Measurements from ENCODE around the gene UNC5C.

The UNC5C gene

DNA sequence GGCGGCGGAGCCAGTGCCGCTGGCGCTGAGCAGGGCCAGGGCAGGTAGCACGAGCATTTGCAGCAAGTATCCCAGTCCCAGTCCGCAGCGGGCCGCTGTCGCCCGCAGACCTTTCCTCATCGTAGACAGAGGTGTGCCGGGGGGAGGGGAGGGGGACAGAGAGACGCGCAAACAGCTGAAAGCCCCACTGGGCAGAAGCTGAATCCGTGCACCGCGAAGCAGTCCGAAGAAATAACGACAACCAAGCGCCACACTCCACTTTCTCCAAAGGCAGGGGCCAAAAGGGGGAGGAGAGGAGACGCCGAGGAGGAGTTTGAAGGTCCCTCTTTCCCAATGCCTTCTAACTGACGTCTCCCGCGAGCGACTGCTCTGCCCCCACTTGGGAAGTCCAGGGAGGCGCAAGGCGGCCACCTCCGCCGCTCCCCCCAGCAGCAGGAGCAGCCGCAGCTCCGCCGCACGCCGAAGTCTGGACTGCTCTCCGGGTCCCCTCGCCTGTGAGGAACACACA lies at the start of gene UNC5C:
UNC5C (minus strand) TSS at position 236 of the 508 bp plus-strand sequence.
- peak; percentile 82 for DNase-seq (ENCODE audit: low spot score)

GRCh38 chr4:95596676-95597075 lies 47.9 kb upstream of the UNC5C start:
- no peak for DNase-seq (ENCODE audit: low spot score)

DNA sequence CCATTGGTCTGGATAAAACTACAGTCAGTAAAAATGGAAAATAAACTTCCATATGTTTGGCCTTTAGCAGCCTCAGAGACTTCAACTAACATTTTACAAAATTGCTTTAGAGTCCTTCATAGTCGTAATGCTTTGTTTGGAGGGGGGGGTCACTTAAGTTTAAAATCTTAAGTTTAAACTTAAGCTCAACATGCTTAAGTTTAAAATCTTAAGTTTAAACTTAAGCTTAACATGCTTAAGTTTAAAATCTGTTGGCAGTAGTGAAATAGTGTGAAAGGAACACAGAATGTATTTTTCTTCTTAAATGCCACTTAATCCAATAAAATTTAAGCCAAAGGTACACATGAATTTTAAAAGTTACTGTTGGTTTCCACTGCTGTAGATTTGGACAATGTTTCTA lies 45.9 kb upstream of the UNC5C start:
- no peak for DNase-seq (ENCODE audit: low spot score)

DNA sequence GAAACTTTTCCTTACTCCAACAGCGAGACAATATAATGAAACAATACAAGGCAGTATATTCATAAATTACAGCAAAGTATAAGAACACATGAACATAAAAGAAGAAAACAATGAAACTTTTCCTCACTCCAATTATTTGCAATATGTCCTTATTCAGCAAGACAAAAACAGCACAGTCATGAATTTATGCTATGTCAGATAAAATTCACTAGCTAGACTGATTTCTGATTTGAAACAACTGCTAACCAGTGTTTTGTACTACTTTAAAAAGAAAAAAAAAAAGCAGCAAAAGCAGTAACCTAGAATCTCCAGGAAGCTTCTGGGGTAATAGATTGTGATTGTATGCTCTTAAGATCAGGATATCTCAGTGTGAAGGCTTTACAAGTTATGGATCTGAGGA lies 45.2 kb upstream of the UNC5C start:
- no peak for DNase-seq (ENCODE audit: low spot score)

- DNase-seq (ENCODE audit: low spot score): no peak
Observed at GRCh38 chr4:95591278-95591677, 42.5 kb upstream of the UNC5C start.

GRCh38 chr4:95590615-95591014 lies 41.8 kb upstream of the UNC5C start:
- no peak for DNase-seq (ENCODE audit: low spot score)

DNA sequence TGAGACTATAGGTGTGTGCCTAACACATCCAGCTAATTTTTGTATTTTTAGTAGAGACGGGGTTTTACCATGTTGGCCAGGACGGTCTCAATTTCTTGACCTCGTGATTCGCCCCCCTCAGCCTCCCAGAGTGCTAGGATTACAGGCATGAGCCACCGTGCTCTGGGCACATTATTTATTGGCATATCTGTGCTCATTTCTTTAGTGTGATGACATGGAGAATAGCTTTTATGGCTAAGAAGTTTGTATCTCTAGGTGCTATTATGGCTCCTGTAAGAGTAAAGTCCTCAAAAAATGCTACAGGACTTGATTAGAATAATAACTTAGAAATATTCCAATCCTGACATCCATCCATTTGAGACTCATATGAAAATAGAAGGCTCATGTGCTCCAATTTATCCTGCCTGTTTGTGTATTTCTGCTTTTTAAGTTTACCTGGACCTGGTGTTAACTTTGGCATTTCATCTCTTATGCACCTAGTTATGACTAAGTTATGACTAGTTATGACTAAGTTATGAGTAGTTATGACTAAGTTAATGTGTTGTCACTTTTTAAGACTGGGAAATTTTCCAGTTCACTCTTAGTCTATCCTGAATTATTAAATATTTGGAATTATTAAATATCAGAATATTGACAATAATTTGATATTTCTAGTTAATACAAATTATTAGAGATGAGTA lies 36.4 kb upstream of the UNC5C start:
- no peak for DNase-seq (ENCODE audit: low spot score)

DNA sequence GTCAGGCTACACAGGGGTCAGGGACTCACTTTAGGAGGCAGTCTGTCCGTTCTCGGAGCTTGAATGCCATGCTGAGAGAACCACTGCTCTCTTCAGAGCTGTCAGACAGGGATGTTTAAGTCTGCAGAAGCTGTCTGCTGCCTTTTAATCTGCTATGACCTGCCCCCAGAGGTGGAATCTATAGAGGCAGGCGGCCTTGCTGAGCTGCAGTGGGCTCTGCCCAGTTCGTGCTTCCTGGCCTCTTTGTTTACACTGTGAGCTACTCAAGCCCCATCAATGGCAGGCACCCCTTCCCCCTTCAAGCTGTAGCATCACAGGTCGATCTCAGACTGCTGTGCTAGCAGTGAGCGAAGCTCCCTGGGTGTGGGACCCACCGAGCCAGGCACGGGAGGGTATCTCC lies 31.5 kb upstream of the UNC5C start:
- DNase-seq (ENCODE audit: low spot score): no peak

DNA sequence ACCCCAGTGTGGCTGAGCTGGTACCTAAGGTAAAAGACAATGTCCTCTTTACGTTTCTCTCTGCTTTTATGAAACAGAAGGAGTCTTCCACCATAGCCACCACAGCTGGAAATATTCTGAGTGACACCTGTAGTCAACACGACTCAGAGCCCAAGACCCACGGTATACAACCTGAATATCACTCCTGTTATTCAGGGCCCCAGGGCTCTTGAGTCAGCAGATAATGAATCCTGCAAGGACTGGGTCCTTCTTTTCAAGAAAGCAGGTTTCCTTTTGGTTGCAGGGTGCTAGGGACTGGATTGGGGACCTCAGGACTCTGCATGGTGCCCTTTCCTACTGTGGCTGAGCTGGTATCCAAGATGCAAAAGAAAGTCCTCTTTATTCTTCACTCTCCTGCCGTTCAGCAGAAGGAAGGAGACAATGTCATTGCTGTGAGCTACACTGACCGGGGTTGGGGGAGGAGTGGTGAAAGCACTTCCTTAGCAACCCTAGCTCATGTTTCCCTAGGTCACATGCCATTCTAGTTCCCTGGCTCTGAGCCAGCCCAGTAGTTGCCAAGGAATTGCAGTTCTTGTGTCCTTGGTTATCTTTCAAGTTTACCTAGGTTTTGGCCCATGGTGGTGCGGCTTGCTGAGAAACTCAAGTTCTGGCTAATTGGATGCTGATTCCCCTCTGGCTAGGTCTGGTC lies 23.7 kb upstream of the UNC5C start:
- no peak for DNase-seq (ENCODE audit: low spot score)

- no peak for DNase-seq (ENCODE audit: low spot score)
Observed at GRCh38 chr4:95571577-95571976, 22.8 kb upstream of the UNC5C start.

DNA sequence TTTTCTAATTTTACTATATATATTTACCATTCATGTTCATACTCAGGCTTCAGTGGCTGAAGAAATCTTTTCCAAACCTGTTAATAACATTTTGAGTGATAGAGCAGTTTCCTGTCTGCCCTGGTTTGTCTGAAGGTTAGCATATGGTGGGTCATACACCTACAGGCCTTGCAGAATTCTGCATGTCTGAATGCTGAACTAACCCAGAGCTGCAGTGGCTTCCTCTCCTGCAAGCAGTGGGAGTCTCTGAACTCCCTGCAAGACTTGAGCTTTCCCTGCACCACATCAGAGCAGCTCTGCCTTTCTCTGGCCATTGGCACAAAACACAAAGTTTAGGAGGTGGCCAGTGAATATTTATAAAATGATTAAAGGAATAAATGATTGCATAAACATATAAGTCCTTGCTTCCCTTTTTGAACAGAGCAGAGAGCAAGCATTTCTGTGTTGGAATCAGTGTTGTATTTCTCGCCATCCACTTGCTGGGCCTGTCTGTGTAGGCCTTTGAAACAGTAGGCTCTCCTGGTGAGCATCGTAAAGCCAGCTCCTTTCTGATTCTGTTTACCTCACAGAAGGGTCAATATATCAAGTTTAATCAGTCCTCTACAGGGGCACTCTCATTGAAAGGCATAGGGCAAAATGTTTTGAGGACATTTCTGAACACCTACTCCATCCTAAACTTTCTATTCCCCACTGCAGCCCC lies 15.0 kb upstream of the UNC5C start:
- no peak for DNase-seq (ENCODE audit: low spot score)

- no peak for DNase-seq (ENCODE audit: low spot score)
Observed at GRCh38 chr4:95560774-95561173, 12.0 kb upstream of the UNC5C start.

DNA sequence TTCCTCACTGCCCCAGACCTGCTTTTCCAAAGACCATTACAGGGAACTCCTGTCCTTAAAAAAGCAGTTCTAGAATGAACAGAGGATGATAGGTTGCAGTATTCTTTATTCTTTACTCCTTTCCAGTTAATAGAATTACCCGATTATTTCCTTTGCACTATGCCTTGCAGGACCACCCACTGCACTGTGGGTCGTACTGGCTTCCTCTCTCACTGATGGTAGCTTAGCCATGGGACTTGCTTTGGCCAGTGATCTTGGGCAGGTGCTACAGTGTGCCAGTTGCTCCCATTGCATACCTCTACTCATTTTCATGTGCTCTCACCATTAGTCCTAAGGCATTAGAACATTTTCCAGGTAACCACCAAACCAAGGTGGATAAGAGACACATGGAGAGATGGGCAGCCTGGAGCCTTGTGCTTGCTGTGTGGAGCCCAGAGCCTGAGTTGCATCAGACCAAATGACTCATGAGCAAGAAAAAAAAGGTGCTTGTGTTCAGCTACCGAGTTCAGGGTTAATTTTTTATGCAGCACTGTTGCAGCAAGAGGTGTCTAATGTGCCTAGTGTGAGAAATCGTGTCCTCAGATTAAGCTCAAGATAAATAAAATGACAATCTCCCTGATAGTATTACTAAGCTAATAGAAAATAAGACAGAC lies 7.6 kb upstream of the UNC5C start:
- no peak for DNase-seq (ENCODE audit: low spot score)

DNA sequence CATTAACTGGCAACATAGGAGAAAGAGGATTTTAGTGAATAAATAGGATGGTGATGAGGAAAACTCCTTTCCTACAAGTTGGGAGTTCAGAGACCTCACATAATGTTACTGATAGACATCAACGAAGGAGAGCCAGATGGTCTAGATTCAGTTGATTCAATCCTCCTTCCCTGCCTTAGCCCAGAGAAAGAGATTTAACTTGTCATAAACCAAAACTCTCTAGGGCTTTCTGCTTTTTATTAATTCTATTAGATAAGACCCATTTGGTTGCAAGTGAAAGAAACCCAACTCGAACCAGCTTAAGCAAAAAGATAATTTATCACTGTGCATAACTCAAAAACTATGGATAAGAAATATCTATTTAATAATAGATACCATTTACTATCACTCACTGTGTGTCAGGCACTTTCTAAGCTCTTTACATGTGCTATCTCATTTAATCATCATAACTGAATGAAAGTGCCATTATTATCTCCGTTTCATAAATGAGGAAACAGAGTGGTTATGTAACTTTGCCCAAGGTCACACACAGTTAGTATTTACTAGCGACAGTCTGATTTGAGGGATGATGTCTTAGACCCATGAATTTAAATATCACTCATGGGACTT lies 4.3 kb upstream of the UNC5C start:
- DNase-seq (ENCODE audit: low spot score): no peak

- no peak for DNase-seq (ENCODE audit: low spot score)
Observed at GRCh38 chr4:95551653-95552052, 2.9 kb upstream of the UNC5C start.

DNA sequence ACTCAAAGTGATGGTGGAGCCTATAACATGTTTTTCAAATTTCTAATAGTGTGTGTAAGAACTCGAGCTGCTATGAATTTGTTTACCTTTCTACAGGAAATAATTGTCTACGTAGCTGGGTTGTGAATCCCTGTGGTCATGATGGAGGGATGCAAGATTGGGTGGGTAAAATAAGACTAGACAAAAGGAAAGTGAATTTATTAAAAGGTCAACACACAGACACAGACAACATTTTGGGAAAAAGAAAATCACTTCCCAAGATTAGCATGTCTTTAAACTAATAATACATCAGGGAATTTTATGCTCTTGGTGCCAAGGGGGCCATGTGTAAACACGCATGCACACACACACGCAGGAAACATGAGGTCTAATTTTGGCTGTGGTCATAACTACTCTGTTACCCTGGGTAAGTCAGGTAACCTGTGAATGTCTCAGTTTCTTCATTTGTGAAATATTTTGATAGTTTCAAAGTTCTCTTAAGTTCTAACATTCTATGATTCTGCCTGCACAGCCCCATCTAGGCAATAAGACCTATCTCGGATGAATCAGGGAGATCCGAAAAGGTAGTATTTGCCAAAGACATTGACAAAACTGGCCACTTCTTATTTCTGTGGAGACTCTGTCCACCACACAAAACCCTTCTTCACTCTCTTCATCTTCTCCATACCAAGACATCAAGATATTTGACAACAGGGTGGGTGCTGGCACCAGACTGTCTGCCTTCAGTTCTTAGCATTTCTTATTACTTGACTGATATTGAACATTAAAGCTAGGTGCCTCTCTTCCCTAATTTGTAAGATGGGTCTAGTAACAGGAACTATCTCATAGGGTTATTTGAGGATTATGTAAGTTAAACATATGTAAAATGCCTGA lies 1.6 kb upstream of the UNC5C start:
- no peak for DNase-seq (ENCODE audit: low spot score)

DNA sequence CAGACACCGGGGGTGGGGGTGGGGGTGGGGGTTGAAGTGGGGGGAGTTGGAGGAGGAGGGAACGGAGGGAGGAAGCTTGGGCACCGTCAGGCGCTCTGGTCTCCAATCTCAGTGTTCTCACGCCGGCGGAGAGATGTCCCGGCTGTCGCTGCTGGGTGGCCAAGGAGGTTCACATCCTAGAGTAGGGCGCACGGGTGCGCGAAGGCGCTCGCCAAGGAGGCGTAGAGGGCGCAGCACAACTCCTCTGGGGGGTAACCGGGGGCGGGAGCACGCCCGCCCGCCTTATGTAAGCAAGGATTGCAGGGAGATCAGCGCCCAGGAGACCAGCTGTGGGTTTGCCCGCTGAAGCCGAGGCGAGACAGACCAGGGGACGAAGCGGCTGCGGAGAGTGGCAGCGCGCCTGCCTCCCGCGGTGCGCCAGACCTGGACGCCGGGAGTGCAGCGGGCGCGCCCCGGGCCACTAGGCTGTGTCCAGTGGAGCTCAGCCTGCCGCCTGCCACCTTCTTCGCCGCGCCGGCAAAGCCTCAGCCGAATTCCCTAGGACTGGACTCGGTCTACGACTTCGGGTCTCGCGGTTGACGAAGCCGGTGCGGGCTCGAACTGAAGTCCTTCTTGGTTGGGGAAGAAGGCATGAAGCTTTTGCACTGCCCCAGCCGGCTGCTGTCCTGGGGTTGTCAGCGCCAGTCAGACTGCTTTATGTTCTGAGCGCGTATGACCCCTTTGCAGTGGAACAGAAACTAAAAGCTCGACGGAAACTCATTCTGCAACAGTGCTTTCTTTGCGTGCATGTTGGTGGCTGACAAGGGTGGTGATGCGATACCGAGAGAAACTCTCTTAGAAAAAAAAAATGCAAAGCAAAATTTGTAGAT lies 707 bp upstream of the UNC5C start:
- peak; percentile 48 for DNase-seq (ENCODE audit: low spot score)

DNA sequence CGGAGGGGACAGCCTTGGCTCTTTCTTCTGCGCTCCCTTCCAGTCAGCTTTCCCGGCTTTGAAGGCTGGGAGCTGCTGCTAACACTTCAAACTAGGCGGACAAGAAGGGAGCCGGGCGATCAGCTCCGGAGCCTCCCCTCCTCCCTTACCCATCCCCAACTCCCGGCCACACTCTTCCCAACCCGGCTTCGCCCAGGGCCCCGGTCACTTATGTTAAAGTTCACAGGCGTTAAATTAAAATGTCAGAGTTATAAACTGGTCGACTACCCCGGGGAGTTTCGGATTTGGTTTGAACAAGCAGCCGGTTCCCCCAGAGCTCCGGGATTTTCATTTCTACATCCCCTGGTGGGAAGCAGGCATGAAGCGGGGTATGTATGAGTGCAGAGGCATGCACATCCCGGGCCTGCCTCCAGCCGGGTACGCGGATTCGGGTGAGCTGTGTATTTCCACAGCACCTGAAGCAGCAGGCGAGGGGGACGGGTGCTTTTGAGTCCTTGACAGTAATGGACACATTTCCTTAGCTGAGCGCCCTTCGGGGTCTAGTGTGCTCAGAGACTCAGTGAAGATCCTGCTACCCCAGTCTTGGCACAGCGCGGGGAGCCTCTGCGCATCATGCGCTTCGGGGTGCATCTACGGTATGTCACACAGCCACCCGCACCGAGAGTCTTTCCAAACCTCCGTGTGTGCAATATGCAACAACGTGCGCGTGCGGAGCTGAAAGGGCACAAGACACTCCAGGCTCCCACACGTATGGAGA lies 880 bp downstream of the UNC5C start:
- peak; percentile 29 for DNase-seq (ENCODE audit: low spot score)

All from hepatic stellate cell (primary cell).